H9 (cell line): ENCODE results near the gene LUZP2. TPM values are rescaled to one million over a fixed set of nuclear protein-coding genes. Genes with fewer than 3 reads are reported as not detected.

ENCODE experiments used
- DNase-seq: peaks from one replicate; pipeline ENCODE4 v3.0.0-alpha.2; 2017
- H2AFZ ChIP-seq: one replicate; pipeline ENCODE4 v1.6.1; 2013; ENCODE audit warnings: mild to moderate bottlenecking, low read length, control low read depth, moderate library complexity
- H2AK5ac ChIP-seq: 2 replicates; pipeline ENCODE4 v1.6.1; 2013; ENCODE audit warnings: low read length, control low read depth, mixed read lengths; ENCODE audit not compliant: insufficient read length
- H2BK120ac ChIP-seq: one replicate; pipeline ENCODE4 v1.6.1; 2013; ENCODE audit warnings: low read depth, mild to moderate bottlenecking, low read length, control low read depth, inconsistent platforms; ENCODE audit not compliant: poor library complexity, severe bottlenecking
- H2BK12ac ChIP-seq: 2 replicates; pipeline ENCODE4 v1.6.1; 2013; ENCODE audit warnings: low read length, control low read depth, mixed read lengths, low read depth; ENCODE audit not compliant: insufficient read length
- H2BK15ac ChIP-seq: 2 replicates; pipeline ENCODE4 v1.6.1; 2013; ENCODE audit warnings: low read depth, low read length, control low read depth
- H2BK20ac ChIP-seq: one replicate; pipeline ENCODE4 v1.6.1; 2013; ENCODE audit warnings: low read depth, mild to moderate bottlenecking, low read length, control low read depth, inconsistent platforms; ENCODE audit not compliant: poor library complexity, severe bottlenecking
- H2BK5ac ChIP-seq: 2 replicates; pipeline ENCODE4 v1.6.1; 2013; ENCODE audit warnings: low read length, control low read depth, mixed read lengths; ENCODE audit not compliant: insufficient read length
- H3K14ac ChIP-seq: 2 replicates; pipeline ENCODE4 v1.6.1; 2013; ENCODE audit warnings: low read length, control low read depth; ENCODE audit not compliant: insufficient read depth
- H3K18ac ChIP-seq: 2 replicates; pipeline ENCODE4 v1.6.1; 2013; ENCODE audit warnings: low read depth, mild to moderate bottlenecking, mixed read lengths, low read length, control low read depth; ENCODE audit not compliant: insufficient read length
- H3K23ac ChIP-seq: 2 replicates; pipeline ENCODE4 v1.6.1; 2013; ENCODE audit warnings: low read length, control low read depth, mixed read lengths, low read depth; ENCODE audit not compliant: insufficient read length
- H3K23me2 ChIP-seq: 2 replicates; pipeline ENCODE4 v1.6.1; 2013; ENCODE audit warnings: low read depth, mild to moderate bottlenecking, mixed read lengths, low read length, control low read depth; ENCODE audit not compliant: insufficient read length, poor library complexity, severe bottlenecking
- H3K27ac ChIP-seq: 2 replicates; pipeline ENCODE4 v1.5.1; 2013; ENCODE audit warnings: low read length, control low read depth, mixed read lengths, low read depth; ENCODE audit not compliant: insufficient read length
- H3K27me3 ChIP-seq: 2 replicates; pipeline ENCODE4 v1.6.1; 2013; ENCODE audit warnings: low read length, control low read depth, inconsistent platforms; ENCODE audit not compliant: insufficient read depth
- H3K4ac ChIP-seq: 2 replicates; pipeline ENCODE4 v1.6.1; 2013; ENCODE audit warnings: low read depth, mild to moderate bottlenecking, control low read depth, inconsistent platforms, low read length, moderate library complexity
- H3K4me1 ChIP-seq: 2 replicates; pipeline ENCODE4 v1.6.1; 2013; ENCODE audit warnings: low read length, control low read depth, inconsistent platforms; ENCODE audit not compliant: insufficient read depth
- H3K4me2 ChIP-seq: 2 replicates; pipeline ENCODE4 v1.6.1; 2013; ENCODE audit warnings: low read length, control low read depth, mixed read lengths; ENCODE audit not compliant: insufficient read length, insufficient read depth
- H3K56ac ChIP-seq: 2 replicates; pipeline ENCODE4 v1.6.1; 2013; ENCODE audit warnings: low read depth, mild to moderate bottlenecking, mixed read lengths, low read length, control low read depth; ENCODE audit not compliant: insufficient read length
- H3K79me1 ChIP-seq: 2 replicates; pipeline ENCODE4 v1.6.1; 2013; ENCODE audit warnings: low read depth, mild to moderate bottlenecking, moderate library complexity, low read length, control low read depth, inconsistent platforms; ENCODE audit not compliant: insufficient read depth, poor library complexity, severe bottlenecking
- H3K79me2 ChIP-seq: 2 replicates; pipeline ENCODE4 v1.6.1; 2013; ENCODE audit warnings: low read length, control low read depth, inconsistent platforms; ENCODE audit not compliant: insufficient read depth
- H3K9ac ChIP-seq: 2 replicates; pipeline ENCODE4 v1.6.1; 2013; ENCODE audit warnings: low read length, control low read depth, mixed read lengths; ENCODE audit not compliant: insufficient read length; ENCODE audit errors: extremely low read depth
- H3K9me3 ChIP-seq: one replicate; pipeline ENCODE4 v1.6.1; 2013; ENCODE audit warnings: low read depth, low read length, inconsistent platforms; ENCODE audit not compliant: control insufficient read depth
- H3T11ph ChIP-seq: one replicate; pipeline ENCODE4 v1.6.1; 2013; ENCODE audit warnings: mild to moderate bottlenecking, low read length, control low read depth, inconsistent platforms
- H4K20me1 ChIP-seq: one replicate; pipeline ENCODE4 v1.6.1; 2013; ENCODE audit not compliant: control insufficient read depth, insufficient read length, insufficient read depth
- H4K5ac ChIP-seq: 2 replicates; pipeline ENCODE4 v1.6.1; 2013; ENCODE audit warnings: low read depth, mild to moderate bottlenecking, mixed read lengths, low read length, control low read depth; ENCODE audit not compliant: insufficient read length
- H4K8ac ChIP-seq: replicated peaks from 2 replicates; pipeline ENCODE4 v1.6.1; 2013; ENCODE audit warnings: low read length, control low read depth, mixed read lengths, low read depth; ENCODE audit not compliant: insufficient read length
- H4K91ac ChIP-seq: 2 replicates; pipeline ENCODE4 v1.6.1; 2013; ENCODE audit warnings: low read depth, mild to moderate bottlenecking, moderate library complexity, mixed read lengths, low read length, control low read depth; ENCODE audit not compliant: insufficient read length
- H3K27ac Mint-ChIP-seq, 3 experiments: 2 replicates in 2 of 3; 3 replicates in 1 of 3; pipeline ENCODE4 v1.8.0; 2020 to 2021; ENCODE audit warnings: mixed read lengths in 3 of 3, mild to moderate bottlenecking in 1 of 3, moderate library complexity in 1 of 3
- H3K27me3 Mint-ChIP-seq: 2 replicates; pipeline ENCODE4 v1.8.0; 2021; ENCODE audit warnings: low read depth, mild to moderate bottlenecking, moderate library complexity, mixed read lengths
- H3K36me3 Mint-ChIP-seq, 3 experiments: 2 replicates in 2 of 3; 3 replicates in 1 of 3; pipeline ENCODE4 v1.8.0; 2020 to 2021; ENCODE audit warnings: low read depth in 3 of 3, mixed read lengths in 3 of 3; ENCODE audit not compliant: insufficient read depth in 1 of 3
- H3K4me1 Mint-ChIP-seq, 2 experiments: 2 replicates each; pipeline ENCODE4 v1.8.0; 2020; ENCODE audit warnings: mixed read lengths in 2 of 2
- H3K4me3 Mint-ChIP-seq, 2 experiments: 2 replicates in 1 of 2; 3 replicates in 1 of 2; pipeline ENCODE4 v1.8.0; 2020 to 2021; ENCODE audit warnings: mild to moderate bottlenecking in 2 of 2, mixed read lengths in 2 of 2, moderate library complexity in 1 of 2
- H3K9me3 Mint-ChIP-seq, 2 experiments: 2 replicates in 1 of 2; 3 replicates in 1 of 2; pipeline ENCODE4 v1.8.0; 2020; ENCODE audit warnings: mild to moderate bottlenecking in 2 of 2, mixed read lengths in 2 of 2, moderate library complexity in 1 of 2
- total RNA-seq: library from RNA; stranded (reverse); gene quantifications from 2 replicates; pipeline ENCODE4 v1.2.1, GENCODE V29; 2021
- TF ChIP-seq, protein P1 (sequence below): fragments of 200-600 bp; sonication (generic); conservative IDR thresholded peaks from 3 replicates; pipeline ENCODE4 v1.8.0; 2021; ENCODE audit warnings: antibody characterized with exemption, mild to moderate bottlenecking

LUZP2 gene
- total RNA-seq, 1 experiment from 2014 or later, result 25.4 TPM

DNA sequence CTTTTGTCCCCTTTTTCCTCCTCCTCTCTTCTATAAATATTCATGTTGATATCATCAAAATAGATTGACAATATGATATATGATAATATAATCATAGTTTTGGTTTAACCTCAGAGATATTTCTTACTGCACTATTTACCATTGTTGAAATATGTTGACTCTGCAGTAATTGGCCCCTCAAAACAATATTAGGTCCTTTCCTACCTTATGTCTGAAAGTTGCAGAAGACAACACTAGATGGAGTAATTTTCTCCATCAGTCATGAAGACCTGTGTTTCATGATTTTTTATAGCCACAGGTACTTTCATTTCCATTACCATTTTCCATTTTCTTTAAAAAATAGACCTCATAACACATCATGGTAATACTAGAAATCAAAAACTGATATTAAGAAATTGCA lies 284.4 kb downstream of the LUZP2 start:
- no peak for DNase-seq
- Mint-ChIP-seq H3K27me3 (no peaks in the 10 kb centered on the region), H3K4me1 (peaks cover 21 to 22% of the 10 kb centered on the region in 2 experiments), H3K36me3 (no peaks in the 10 kb centered on the region), H3K27ac (no peak overlapping the region), H3K4me3 (no peak overlapping the region), H3K9me3 (no peaks in the 10 kb centered on the region)
- Histone ChIP-seq H2BK15ac (no peak overlapping the region), H3K9ac (no peak overlapping the region), H3K27me3 (no peaks in the 10 kb centered on the region), H4K8ac (no peak overlapping the region), H3K79me2 (no peaks in the 10 kb centered on the region), H2BK120ac (no peak overlapping the region), H2AK5ac (no peak overlapping the region), H3K18ac (no peak overlapping the region), H4K20me1 (no peaks in the 10 kb centered on the region), H2AFZ (no peak overlapping the region), H3K14ac (no peak overlapping the region), H3K4me1 (0 out of 2 replicates have a peak, but pooled peaks cover 2% of the 10 kb centered on the region), H3K79me1 (no peaks in the 10 kb centered on the region), H4K91ac (no peak overlapping the region), H2BK20ac (no peak overlapping the region), H4K5ac (no peak overlapping the region), H3K23me2 (no peaks in the 10 kb centered on the region), H3T11ph (no peak overlapping the region), H3K9me3 (no peaks in the 10 kb centered on the region), H3K23ac (no peak overlapping the region), H3K4ac (no peak overlapping the region), H3K4me2 (no peak overlapping the region), H3K56ac (no peak overlapping the region), H2BK12ac (no peak overlapping the region), H2BK5ac (no peak overlapping the region), H3K27ac (no peak overlapping the region)
- TF ChIP-seq, protein P1, sequence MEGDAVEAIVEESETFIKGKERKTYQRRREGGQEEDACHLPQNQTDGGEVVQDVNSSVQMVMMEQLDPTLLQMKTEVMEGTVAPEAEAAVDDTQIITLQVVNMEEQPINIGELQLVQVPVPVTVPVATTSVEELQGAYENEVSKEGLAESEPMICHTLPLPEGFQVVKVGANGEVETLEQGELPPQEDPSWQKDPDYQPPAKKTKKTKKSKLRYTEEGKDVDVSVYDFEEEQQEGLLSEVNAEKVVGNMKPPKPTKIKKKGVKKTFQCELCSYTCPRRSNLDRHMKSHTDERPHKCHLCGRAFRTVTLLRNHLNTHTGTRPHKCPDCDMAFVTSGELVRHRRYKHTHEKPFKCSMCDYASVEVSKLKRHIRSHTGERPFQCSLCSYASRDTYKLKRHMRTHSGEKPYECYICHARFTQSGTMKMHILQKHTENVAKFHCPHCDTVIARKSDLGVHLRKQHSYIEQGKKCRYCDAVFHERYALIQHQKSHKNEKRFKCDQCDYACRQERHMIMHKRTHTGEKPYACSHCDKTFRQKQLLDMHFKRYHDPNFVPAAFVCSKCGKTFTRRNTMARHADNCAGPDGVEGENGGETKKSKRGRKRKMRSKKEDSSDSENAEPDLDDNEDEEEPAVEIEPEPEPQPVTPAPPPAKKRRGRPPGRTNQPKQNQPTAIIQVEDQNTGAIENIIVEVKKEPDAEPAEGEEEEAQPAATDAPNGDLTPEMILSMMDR, result no peak
